Measurements from ENCODE around the gene LRCOL1. TPM values are rescaled to one million over a fixed set of nuclear protein-coding genes. Genes with fewer than 3 reads are reported as not detected.

Gene LRCOL1
- total RNA-seq = 1 to 10 TPM in 1 of 4 donors, under 1 TPM in 1, not detected in 2; 0.49 to 1.4 TPM
- polyA plus RNA-seq = under 1 TPM in 1 of 3 donors, not detected in 2; 0.55 TPM

DNA sequence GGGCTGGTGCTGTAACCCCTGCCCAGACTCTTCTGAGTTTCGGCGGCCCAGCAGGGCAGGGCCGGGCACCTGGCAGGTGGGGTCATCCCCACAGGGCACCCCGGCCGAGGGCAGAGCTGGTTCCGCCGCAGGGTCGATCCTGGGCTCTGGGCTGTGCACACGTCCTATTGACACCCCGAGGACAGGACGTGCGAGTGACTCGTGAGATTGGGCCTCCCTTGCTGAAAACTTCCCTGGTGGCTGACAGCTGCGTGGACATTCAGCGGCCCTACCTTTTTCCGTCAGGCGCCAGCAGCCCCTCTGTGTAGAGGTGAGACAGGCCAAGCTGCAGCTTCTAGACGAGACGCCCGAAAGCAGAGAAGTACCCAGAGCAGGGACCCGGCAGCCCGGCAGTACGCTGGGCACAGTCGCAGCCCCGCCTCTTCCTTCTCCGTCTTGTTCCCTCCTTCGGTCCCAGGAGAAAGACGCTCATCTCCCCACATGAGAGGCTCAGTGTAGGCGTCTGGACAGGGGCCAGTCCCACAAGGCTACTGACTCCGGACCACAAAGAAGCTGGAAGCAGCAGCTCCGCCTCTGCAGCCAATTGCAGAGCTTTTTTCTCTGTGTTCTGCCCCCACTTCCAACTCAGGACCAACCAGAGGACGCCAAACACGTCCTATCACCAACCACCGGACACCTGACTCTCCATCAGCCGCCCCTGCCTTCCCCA lies at the start of gene LRCOL1:
Gene LRCOL1 (minus strand): TSS at position 532 of the 709 bp plus-strand sequence. CDS start 4,331 bp downstream, outside the sequence.
- intact Hi-C loops (cut with DNase I) = loop anchor here (5.0 kb wide), 1 partner anchor 468 kb away; the partner anchor contains the start of genes DDX51 and NOC4L
- peaks cover 0 to 64% (median 39%) of the 10 kb centered on the region in 3 donors for H3K27me3 ChIP-seq
- DNase-seq = no peak
- TF ChIP-seq EP300 (IDR thresholded peaks at IDR 0.05) (no peak), POLR2AphosphoS5 (IDR thresholded peaks at IDR 0.05) (no peak)
- WGBS, 2 donors = 36 to 43% methylated on average over 35 of the region's 35 CpGs
- peak within 1 kb of the TSS in 2 of 4 donors; percentile 7 to 30 for H3K4me3 ChIP-seq
- peaks cover 0 to 10% (median 2%) of the 10 kb centered on the region in 4 donors for H3K4me1 ChIP-seq
- H3K27ac ChIP-seq = no peak within 1 kb of the TSS
- H3K36me3 ChIP-seq = no peaks in the 10 kb centered on the region
- peaks cover 0 to 4% (median 0%) of the 10 kb centered on the region in 4 donors for H3K9me3 ChIP-seq

DNA sequence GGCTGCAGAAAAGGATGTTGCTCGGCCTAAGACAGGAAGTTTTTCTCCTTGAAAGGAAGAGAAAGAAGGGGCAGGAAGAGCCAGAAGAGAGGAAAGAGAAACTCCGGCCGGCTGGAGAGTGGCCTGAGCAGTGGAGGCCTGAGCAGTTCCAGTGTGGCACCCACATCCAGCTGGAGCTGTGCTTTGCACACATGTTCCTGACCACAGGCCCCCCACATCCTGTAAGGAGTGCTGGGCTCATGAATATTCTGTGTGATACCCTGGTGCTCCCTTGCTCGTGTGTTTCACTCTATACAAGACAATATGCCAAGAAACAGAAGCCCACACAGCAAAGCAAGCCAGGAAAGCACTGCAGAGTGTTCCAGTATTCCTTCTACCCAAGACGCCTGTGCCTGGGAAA lies 49.7 kb upstream of the LRCOL1 start:
- TF ChIP-seq EP300 (IDR thresholded peaks at IDR 0.05) (no peak), POLR2AphosphoS5 (IDR thresholded peaks at IDR 0.05) (no peak), POLR2A (IDR thresholded peaks at IDR 0.05) (no peak)
- TF ChIP-seq, protein P1, sequence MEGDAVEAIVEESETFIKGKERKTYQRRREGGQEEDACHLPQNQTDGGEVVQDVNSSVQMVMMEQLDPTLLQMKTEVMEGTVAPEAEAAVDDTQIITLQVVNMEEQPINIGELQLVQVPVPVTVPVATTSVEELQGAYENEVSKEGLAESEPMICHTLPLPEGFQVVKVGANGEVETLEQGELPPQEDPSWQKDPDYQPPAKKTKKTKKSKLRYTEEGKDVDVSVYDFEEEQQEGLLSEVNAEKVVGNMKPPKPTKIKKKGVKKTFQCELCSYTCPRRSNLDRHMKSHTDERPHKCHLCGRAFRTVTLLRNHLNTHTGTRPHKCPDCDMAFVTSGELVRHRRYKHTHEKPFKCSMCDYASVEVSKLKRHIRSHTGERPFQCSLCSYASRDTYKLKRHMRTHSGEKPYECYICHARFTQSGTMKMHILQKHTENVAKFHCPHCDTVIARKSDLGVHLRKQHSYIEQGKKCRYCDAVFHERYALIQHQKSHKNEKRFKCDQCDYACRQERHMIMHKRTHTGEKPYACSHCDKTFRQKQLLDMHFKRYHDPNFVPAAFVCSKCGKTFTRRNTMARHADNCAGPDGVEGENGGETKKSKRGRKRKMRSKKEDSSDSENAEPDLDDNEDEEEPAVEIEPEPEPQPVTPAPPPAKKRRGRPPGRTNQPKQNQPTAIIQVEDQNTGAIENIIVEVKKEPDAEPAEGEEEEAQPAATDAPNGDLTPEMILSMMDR (IDR thresholded peaks at IDR 0.05) = no peak
- H3K27me3 ChIP-seq = no peaks in the 10 kb centered on the region
- H3K9me3 ChIP-seq = no peaks in the 10 kb centered on the region
- H3K27ac ChIP-seq = no peak overlapping the region
- H3K36me3 ChIP-seq = peaks cover 6 to 97% (median 44%) of the 10 kb centered on the region in 4 donors
- intact Hi-C loops (cut with DNase I) = no loop called here
- DNase-seq = peak; percentile 19
- 60 to 87% methylated on average over 5 of the region's 5 CpGs for WGBS, 2 donors
- H3K4me1 ChIP-seq = no peaks in the 10 kb centered on the region
- no peak overlapping the region for H3K4me3 ChIP-seq

DNA sequence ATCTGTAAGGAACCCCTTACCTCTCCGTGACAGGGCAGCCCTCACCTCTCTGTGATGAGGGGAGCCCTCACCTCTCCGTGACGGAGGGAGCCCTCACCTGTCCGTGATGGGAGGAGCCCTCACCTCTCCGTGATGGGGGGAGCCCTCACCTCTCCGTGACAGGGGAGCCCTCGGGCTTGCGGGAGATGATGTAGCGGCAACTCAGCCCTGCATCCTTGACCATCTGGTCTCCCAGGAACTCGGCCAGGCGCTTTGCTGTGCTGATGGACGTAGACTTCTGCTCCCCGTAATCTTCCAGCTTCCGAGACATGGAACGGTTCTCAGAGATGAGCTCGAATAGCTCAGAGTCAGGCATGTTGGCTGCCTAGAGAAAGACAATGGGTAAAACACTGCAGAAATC lies 48.8 kb upstream of the LRCOL1 start:
- no peaks in the 10 kb centered on the region for H3K9me3 ChIP-seq
- no peaks in the 10 kb centered on the region for H3K27me3 ChIP-seq
- H3K27ac ChIP-seq = no peak overlapping the region
- no peak overlapping the region for H3K4me3 ChIP-seq
- 92 to 97% methylated on average over 16 of the region's 16 CpGs for WGBS, 2 donors
- H3K4me1 ChIP-seq = no peaks in the 10 kb centered on the region
- TF ChIP-seq POLR2AphosphoS5 (IDR thresholded peaks at IDR 0.05) = no peak
- TF ChIP-seq, protein P1 (IDR thresholded peaks at IDR 0.05) = no peak
- TF ChIP-seq EP300 (IDR thresholded peaks at IDR 0.05) = no peak
- TF ChIP-seq POLR2A (IDR thresholded peaks at IDR 0.05) = no peak
- intact Hi-C loops (cut with DNase I) = no loop called here
- peaks cover 6 to 97% (median 42%) of the 10 kb centered on the region in 4 donors for H3K36me3 ChIP-seq
- DNase-seq = peak; percentile 42

DNA sequence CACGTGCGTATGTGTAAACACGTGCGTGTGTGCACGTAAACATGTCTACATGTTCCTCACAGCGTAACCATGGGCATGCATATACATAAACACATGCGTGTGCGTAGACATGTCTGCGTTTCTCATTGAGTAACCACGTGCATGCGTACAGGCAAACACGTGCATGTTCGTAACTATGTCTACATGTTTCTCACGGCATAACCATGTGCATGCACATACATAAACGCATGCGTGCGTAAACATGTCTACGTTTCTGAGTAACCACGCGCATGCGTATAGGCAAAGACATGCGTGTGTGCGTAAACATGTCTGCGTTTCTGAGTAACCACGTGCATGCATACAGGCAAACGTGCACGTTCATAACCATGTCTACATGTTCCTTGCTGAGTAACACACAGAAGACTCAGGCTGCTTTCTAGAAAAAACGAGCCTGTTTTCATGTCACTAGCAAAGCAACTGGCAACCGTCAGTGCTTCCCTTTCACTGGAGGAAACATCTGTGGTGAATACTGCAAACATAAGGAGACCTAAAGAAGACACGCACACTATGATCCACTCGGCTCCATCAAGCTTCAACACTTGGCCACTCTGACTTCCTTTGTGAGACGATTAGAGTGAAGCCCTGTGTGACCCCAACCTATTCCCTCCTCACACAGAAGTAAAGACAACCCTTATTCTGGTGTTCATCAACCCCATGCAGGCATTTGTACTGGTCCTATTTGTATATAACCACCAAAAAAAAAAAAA lies 47.9 kb upstream of the LRCOL1 start:
- Histone ChIP-seq H3K4me3 (no peak overlapping the region), H3K9me3 (no peaks in the 10 kb centered on the region), H3K27me3 (no peaks in the 10 kb centered on the region), H3K27ac (no peak overlapping the region), H3K36me3 (peaks cover 6 to 97% (median 39%) of the 10 kb centered on the region in 4 donors), H3K4me1 (no peaks in the 10 kb centered on the region)
- peak; percentile 12 for DNase-seq
- WGBS, 2 donors = 85 to 95% methylated on average over 32 of the region's 32 CpGs
- TF ChIP-seq POLR2AphosphoS5 (IDR thresholded peaks at IDR 0.05) = no peak
- TF ChIP-seq, protein P1 (IDR thresholded peaks at IDR 0.05) = no peak
- TF ChIP-seq POLR2A (IDR thresholded peaks at IDR 0.05) = no peak
- no peak for TF ChIP-seq EP300 (IDR thresholded peaks at IDR 0.05)
- intact Hi-C loops (cut with DNase I) = no loop called here
